GM13976 (cell line): Measurements from ENCODE around the gene GALK1.

Experiments used
- DNase-seq: peaks from one replicate; pipeline ENCODE4 v3.0.0; 2012; ENCODE audit warnings: low spot score
- CTCF ChIP-seq: IDR thresholded peaks from 2 replicates; pipeline ENCODE4 v1.5.1; 2012; ENCODE audit warnings: borderline replicate concordance, mild to moderate bottlenecking; ENCODE audit not compliant: insufficient read depth; ENCODE audit errors: extremely low read depth, missing control alignments, control extremely low read depth
- in situ Hi-C: fragments of 300-500 bp; cut with MboI; formaldehyde crosslinking; loops from one replicate; pipeline ENCODE4 v1.12.0; 2022; ENCODE audit warnings: low sequenced_read_pairs, mixed read lengths, inconsistent platforms; ENCODE audit not compliant: unreplicated experiment

Gene GALK1

GRCh38 chr17:75799402-75799801 is 34.4 kb upstream of the GALK1 start:
- in situ Hi-C loops: no loop called here
- peak; percentile 28 for DNase-seq
- no peak for TF ChIP-seq CTCF

- no peak for DNase-seq
- TF ChIP-seq CTCF: no peak
- in situ Hi-C loops: no loop called here
Observed at GRCh38 chr17:75795820-75796607, 31.0 kb upstream of the GALK1 start.

- in situ Hi-C loops: no loop called here
Observed at GRCh38 chr17:75793460-75793859, 28.5 kb upstream of the GALK1 start.

GRCh38 chr17:75791254-75791653 is 26.3 kb upstream of the GALK1 start:
- DNase-seq: no peak
- in situ Hi-C loops: no loop called here
- TF ChIP-seq CTCF: no peak

More at GRCh38 chr17:75793460-75793859, 28.5 kb upstream of the GALK1 start:
- no peak for TF ChIP-seq CTCF
- DNase-seq: no peak

- DNase-seq: peak; percentile 87
- TF ChIP-seq CTCF: no peak
- in situ Hi-C loops: no loop called here
Observed at GRCh38 chr17:75785016-75785890, 20.3 kb upstream of the GALK1 start.

- DNase-seq: peak; percentile 95
- in situ Hi-C loops: no loop called here
- no peak for TF ChIP-seq CTCF
Observed at GRCh38 chr17:75784473-75785015, 19.6 kb upstream of the GALK1 start, which contains the start of gene UNK. Gene UNK (plus strand): TSS chr17:75784806. CDS start chr17:75784881, 75 bp downstream.
